ENCODE results near the gene PDCL3. TPM values are rescaled to one million over a fixed set of nuclear protein-coding genes. Genes with fewer than 3 reads are reported as not detected.
A peak's percentile ranks its signal among the peaks of the same experiment; 100 is the strongest.

Gene PDCL3
- total RNA-seq, 2 experiments from 2014 or later = 34.2 to 38.9 TPM

DNA sequence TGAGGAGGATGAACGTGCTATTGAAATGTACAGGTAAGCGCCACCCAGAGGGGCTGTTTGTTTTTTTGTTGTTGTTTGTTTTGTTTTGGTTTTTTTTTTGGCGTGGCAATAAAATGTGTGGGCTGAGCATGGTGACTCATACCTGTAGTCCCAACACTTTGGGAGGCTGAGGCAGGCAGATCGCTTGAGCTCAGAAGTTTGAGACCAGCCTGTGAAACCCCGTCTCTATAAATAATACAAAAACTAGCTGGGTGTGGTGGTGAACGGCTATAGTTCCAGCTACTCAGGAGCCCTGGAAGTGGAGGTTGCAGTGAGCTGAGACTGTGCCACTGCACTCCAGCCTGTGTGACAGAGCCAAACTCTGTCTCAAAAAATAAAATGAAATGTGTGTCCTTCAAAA, 6.2 kb downstream of the PDCL3 start:
- POLR2A ChIA-PET = no interaction called here
- H3K36me3 Mint-ChIP-seq (ENCODE audit: low read depth) = peaks cover 52% of the 10 kb centered on the region
- no peak overlapping the region for H3K4me3 Mint-ChIP-seq
- no peak for DNase-seq
- H3K27ac Mint-ChIP-seq = peak overlapping the region; percentile 14
- no peaks in the 10 kb centered on the region for H3K9me3 Mint-ChIP-seq
- H3K27me3 Mint-ChIP-seq = no peaks in the 10 kb centered on the region
- peaks cover 36% of the 10 kb centered on the region for H3K4me1 Mint-ChIP-seq
- CTCF ChIA-PET = interaction anchor here (0.6 to 1.7 kb wide), 3 partner anchors 10 to 26 kb away, joined by 3 to 4 read pairs (median 3); no protein-coding TSS in a partner anchor

DNA sequence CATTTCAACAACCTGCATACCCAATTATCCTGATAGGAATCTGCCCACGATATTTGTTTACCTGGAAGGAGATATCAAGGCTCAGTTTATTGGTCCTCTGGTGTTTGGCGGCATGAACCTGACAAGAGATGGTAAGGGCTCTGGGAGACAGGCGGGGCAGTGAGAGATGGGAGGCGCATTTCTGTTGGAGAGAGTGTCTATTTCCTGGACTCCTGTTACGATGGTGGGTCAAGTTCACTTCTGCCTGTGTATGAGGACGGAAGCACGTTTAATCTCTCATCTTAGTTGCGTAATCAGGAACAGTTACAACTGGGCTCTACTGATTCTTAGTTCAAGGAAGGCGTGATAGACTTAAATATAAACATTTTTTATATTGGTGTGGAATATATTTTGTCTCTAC, 8.9 kb downstream of the PDCL3 start:
- ChIA-PET POLR2A (no interaction called here), CTCF (interaction anchor here (1.1 to 1.8 kb wide), 2 partner anchors 8 to 16 kb away, joined by 5 to 10 read pairs; partner anchors contain the start of gene PDCL3)
- DNase-seq = no peak
- Mint-ChIP-seq H3K4me1 (peaks cover 17% of the 10 kb centered on the region), H3K36me3 (ENCODE audit: low read depth) (peaks cover 53% of the 10 kb centered on the region), H3K27ac (no peak overlapping the region), H3K4me3 (no peak overlapping the region), H3K9me3 (no peaks in the 10 kb centered on the region), H3K27me3 (no peaks in the 10 kb centered on the region)

DNA sequence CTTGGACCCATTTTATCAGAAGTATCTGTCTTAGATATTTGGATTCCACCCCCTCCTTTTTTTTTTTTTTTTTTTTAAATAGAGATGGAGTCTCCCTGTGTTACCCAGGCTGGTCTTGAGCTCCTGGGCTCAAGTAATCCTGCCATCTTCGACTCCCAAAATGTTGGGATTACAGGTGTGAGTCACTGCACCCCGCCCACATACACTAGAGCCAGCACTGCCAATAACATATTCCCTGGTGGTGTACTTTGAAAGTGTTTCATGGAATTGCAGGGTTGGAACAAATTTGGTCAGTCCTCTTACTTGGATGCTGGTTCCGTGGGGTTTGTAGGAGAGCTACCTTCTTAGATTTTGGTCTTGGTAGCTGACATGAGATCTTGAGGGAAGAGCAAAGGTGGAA, 15.0 kb downstream of the PDCL3 start:
- H3K27ac Mint-ChIP-seq = no peak overlapping the region
- H3K4me3 Mint-ChIP-seq = no peak overlapping the region
- no peaks in the 10 kb centered on the region for H3K27me3 Mint-ChIP-seq
- DNase-seq = no peak
- H3K36me3 Mint-ChIP-seq (ENCODE audit: low read depth) = peaks cover 31% of the 10 kb centered on the region
- ChIA-PET POLR2A (interaction anchor here (0.7 kb wide), 1 partner anchor 12 kb away, joined by 4 read pairs; no protein-coding TSS in a partner anchor), CTCF (interaction anchor here (0.6 to 1.2 kb wide), 2 partner anchors 10 to 15 kb away, joined by 3 to 4 read pairs; partner anchors contain the start of gene PDCL3)
- no peaks in the 10 kb centered on the region for H3K9me3 Mint-ChIP-seq
- H3K4me1 Mint-ChIP-seq = peaks cover 27% of the 10 kb centered on the region

DNA sequence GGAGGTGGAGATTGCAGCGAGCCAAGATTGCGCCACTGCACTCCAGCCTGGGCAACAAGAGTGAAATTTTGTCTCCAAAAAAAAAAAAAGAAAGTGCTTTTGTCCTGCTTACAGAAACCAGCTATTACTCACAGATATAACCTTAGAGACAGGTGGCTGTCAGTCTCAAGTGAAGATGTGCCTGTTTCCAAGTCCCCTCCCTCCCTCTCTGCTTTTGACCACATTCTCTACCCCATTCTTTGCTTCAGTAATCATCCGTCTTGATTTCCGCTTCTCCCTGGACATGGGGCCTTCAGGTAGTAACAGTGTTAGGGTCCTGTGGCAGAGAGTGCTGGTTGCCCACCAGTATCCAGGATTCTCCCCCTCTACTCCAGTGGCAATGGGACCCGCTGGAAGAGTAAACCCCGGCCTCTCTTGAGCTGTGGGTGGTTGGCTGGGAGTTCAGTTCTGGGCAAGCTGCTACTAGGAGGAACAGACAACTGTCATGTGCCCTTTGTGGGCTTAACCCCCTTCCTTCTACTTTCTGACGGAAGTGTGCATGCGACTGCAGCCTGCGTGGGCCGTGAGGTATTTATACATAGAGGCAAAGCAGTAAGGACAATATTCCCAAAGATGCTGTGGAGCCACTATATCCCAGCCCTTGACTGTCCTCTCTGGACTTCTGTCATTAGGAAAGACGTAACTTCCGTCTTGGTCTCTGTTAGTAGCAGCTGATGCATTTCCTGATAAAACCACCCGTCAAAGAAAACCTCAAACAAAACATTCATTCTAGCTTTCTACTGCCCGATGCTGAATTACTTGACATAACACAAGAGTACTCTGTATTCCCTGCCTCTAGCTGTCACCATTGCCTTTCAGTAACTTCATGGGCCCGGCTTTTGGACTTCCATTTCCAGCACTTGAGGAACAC, 17.8 kb downstream of the PDCL3 start:
- peaks cover 46% of the 10 kb centered on the region for H3K4me1 Mint-ChIP-seq

DNA sequence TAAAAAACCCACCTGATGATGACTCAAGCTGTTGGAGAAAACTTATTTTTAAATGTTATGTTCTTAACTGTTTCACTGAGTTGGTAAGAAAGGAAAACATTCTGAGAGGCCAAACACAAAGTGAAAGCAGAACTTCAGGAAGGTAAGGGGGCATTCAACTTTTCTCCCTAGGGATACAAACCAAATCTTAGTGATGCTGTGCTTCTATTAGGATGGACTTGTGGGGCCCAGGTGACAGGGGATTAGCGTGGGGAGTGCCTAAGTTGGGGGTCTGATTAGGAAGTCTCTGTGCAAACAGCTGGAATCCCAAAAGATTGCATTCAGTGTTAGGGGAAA, 18.5 kb downstream of the PDCL3 start:
- Mint-ChIP-seq H3K27me3 (no peaks in the 10 kb centered on the region), H3K4me3 (peak overlapping the region; percentile 32), H3K27ac (peak overlapping the region; percentile 88), H3K36me3 (ENCODE audit: low read depth) (peaks cover 19% of the 10 kb centered on the region), H3K9me3 (peaks cover 7% of the 10 kb centered on the region), H3K4me1 (peaks cover 51% of the 10 kb centered on the region)
- CTCF ChIA-PET = interaction anchor here (0.5 to 4.1 kb wide), 8 partner anchors 11 to 303 kb away, joined by 3 to 13 read pairs (median 4); partner anchors contain the start of gene PDCL3
- POLR2A ChIA-PET = interaction anchor here (1.5 kb wide), 1 partner anchor 18 kb away, joined by 4 read pairs; the partner anchor contains the start of gene PDCL3
- no peak for DNase-seq

More for the DNA sequence above, 17.8 kb downstream of the PDCL3 start:
- peak overlapping the region; percentile 32 for H3K4me3 Mint-ChIP-seq
- DNase-seq = peak; percentile 65
- ChIA-PET POLR2A (interaction anchor here (1.5 kb wide), 1 partner anchor 18 kb away, joined by 4 read pairs; the partner anchor contains the start of gene PDCL3), CTCF (interaction anchor here (0.5 to 4.1 kb wide), 10 partner anchors 10 to 302 kb away, joined by 3 to 13 read pairs (median 3); partner anchors contain the start of gene PDCL3)
- peak overlapping the region; percentile 88 for H3K27ac Mint-ChIP-seq
- peaks cover 16% of the 10 kb centered on the region for H3K36me3 Mint-ChIP-seq (ENCODE audit: low read depth)
- H3K27me3 Mint-ChIP-seq = no peaks in the 10 kb centered on the region
- H3K9me3 Mint-ChIP-seq = peaks cover under 1% of the 10 kb centered on the region

DNA sequence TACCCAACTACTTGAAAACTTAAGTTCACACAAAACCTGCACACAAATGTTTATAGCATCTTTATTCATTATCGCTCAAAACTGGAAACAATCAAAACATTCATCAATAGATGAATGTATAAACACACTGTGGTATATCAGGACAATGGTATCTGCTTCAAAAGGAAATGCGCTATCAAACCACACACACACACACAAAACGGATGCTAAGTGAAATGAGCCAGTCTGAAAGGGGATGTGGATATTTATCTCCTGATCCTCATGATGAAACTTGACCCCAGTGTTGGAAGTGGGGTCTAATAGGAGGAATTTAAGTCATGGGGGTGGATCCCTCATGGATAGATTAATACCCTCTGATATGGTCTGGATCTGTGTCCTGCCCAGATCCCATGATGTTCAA, 22.0 kb downstream of the PDCL3 start:
- no peaks in the 10 kb centered on the region for H3K27me3 Mint-ChIP-seq
- H3K4me1 Mint-ChIP-seq = peaks cover 59% of the 10 kb centered on the region
- ChIA-PET POLR2A (no interaction called here), CTCF (no interaction called here)
- H3K4me3 Mint-ChIP-seq = no peak overlapping the region
- peaks cover 8% of the 10 kb centered on the region for H3K9me3 Mint-ChIP-seq
- DNase-seq = no peak
- H3K27ac Mint-ChIP-seq = peak overlapping the region; percentile 74
- peaks cover 9% of the 10 kb centered on the region for H3K36me3 Mint-ChIP-seq (ENCODE audit: low read depth)

DNA sequence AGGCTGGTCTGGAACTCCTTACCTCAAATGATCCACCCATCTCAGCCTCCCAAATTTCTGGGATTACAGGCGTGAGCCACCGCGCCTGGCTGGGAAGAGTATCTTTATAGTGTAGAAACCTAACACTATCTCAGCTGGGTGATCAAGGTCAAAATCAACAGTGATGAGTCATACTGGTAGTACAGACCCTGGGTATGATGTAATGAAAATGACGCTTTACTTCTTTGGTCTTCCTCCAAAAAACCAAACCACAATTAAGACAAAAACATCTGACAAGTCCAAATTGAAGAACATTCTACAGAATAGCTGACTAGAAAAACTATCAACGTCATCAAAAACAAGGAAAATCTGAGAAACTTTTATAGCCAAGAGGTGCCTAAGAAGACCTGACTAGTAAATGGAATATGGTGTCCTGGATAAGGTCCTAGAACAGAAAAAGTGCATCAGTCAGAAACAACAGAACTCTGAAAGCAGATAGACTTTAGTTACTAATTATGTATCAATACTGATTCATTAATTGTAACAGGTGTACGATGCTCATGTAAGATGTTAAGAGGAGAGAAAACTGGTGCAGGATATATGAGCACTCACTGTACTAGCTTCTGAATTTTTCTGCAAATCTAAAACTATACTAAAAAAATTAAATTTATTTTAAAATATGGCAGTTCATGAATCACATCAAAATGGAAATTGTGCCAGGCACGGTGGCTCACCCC, 25.4 kb downstream of the PDCL3 start:
- CTCF ChIA-PET = interaction anchor here (0.6 to 1.6 kb wide), 4 partner anchors 16 to 75 kb away, joined by 3 read pairs; no protein-coding TSS in a partner anchor
- peak; percentile 53 for DNase-seq
- Mint-ChIP-seq H3K4me1 (peaks cover 45% of the 10 kb centered on the region), H3K36me3 (ENCODE audit: low read depth) (peaks cover 6% of the 10 kb centered on the region), H3K27ac (peak overlapping the region; percentile 71), H3K9me3 (peaks cover 8% of the 10 kb centered on the region), H3K4me3 (peak overlapping the region; percentile 1), H3K27me3 (no peaks in the 10 kb centered on the region)
- POLR2A ChIA-PET = interaction anchor here (0.6 kb wide), 2 partner anchors 9 to 159 kb away, joined by 3 to 4 read pairs; no protein-coding TSS in a partner anchor

DNA sequence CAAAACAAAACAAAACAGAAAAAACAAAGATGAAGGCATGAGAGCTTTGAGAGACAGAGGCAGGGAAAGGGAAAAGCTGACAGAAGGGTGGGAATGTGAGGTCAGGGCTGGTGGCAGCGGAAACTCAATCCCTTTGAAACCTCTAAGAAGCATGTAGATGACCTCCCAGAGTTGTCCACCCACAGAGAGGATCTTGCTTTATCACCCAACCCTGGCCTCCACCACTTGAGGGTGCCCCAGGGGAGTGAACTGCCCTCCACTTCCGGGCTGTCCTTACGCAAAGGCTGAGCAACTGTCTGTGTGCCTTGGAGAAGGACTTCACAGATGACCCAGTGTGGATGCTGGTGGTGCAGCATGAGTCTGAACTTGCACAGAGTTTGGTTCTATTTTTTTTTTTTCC, 26.7 kb downstream of the PDCL3 start:
- ChIA-PET CTCF (interaction anchor here (0.9 to 1.3 kb wide), 2 partner anchors 15 to 62 kb away, joined by 3 read pairs; no protein-coding TSS in a partner anchor), POLR2A (interaction anchor here (0.6 kb wide), 1 partner anchor 11 kb away, joined by 4 read pairs; no protein-coding TSS in a partner anchor)
- H3K4me3 Mint-ChIP-seq = no peak overlapping the region
- DNase-seq = no peak
- H3K27me3 Mint-ChIP-seq = no peaks in the 10 kb centered on the region
- peaks cover 6% of the 10 kb centered on the region for H3K36me3 Mint-ChIP-seq (ENCODE audit: low read depth)
- H3K4me1 Mint-ChIP-seq = peaks cover 42% of the 10 kb centered on the region
- H3K9me3 Mint-ChIP-seq = peaks cover 8% of the 10 kb centered on the region
- H3K27ac Mint-ChIP-seq = no peak overlapping the region

DNA sequence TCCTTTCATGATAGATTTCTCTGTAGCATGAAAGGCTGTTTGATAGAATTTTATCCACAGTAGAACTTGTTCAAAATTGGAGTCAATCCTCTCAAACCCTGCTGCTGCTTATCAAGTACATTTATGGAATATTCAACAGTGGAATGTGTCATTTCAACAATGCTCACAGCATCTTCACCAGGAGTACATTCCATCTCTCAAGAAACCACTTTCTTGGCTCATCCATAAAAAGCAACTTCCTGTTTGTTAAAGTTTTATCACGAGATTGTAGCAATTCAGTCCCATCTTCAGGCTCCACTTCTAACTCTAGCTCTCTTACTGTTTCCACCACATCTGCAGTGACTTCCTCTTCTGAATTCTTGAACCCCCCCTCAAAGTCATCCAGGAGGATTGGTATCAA, 29.4 kb downstream of the PDCL3 start:
- Mint-ChIP-seq H3K4me1 (peaks cover 31% of the 10 kb centered on the region), H3K36me3 (ENCODE audit: low read depth) (no peaks in the 10 kb centered on the region), H3K27me3 (no peaks in the 10 kb centered on the region), H3K9me3 (no peaks in the 10 kb centered on the region), H3K27ac (peak overlapping the region; percentile 51), H3K4me3 (no peak overlapping the region)
- no peak for DNase-seq
- ChIA-PET CTCF (no interaction called here), POLR2A (no interaction called here)

DNA sequence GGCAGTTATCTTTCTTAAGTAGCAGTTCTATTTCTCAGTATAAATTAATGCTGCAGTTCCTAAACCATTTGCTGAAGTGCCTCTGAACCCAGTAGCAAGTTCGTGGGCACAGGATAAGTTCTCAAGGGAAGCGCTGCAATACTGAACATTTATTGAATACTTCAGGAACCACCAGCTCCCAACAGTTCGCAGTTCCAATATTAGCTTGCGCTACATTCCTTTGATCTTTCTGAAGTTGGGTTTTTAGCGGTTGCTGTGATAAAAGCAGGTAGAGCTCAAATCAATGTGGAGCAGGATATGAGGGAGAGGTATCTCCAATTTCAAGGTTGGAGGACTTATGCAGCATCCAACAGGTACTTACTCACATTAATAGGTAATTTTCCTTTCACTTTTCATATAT, 33.7 kb downstream of the PDCL3 start:
- no peak for DNase-seq
- Mint-ChIP-seq H3K9me3 (no peaks in the 10 kb centered on the region), H3K4me1 (peaks cover 21% of the 10 kb centered on the region), H3K27ac (no peak overlapping the region), H3K4me3 (no peak overlapping the region), H3K27me3 (peaks cover 2% of the 10 kb centered on the region), H3K36me3 (ENCODE audit: low read depth) (no peaks in the 10 kb centered on the region)
- ChIA-PET POLR2A (no interaction called here), CTCF (interaction anchor here (0.9 to 1.3 kb wide), 2 partner anchors 12 to 33 kb away, joined by 3 read pairs; no protein-coding TSS in a partner anchor)

DNA sequence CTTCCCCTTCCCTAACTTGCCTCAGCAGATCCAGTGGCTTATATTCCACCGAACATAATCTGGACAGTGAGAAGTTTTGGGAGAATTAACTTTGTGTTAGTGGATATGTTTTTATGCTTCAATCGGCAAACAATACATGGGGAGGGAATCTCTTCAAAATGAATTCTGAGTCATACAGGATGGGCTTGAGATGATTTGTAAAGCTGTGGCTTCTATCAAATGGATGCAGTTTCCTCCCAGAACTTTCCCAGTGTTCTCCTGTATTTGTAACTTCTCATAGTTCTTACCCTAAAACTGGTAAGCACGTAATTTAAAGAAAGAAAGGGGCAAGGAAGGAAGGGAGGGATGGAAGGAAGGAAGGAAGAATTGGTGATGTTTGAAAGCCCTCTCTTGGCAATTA, 36.8 kb downstream of the PDCL3 start:
- POLR2A ChIA-PET = no interaction called here

DNA sequence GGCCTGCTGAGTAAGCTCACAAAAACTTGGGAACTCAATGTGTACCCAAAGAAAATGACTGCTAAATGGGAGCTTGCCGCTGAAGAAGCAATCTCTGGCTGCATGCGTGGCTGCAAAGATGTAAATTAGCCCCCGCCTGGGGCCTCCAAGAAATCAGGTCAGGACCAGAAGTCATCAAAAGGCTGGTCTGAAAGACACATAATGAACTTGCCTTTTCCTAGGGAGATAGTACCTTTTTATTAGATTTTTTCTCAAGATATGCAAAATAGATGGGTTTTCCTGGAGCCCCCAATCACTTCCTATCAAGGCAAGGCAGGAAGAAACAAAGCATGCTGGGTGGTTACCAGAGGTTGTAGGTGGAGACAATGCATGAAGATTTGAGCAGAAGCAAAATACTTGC, 38.9 kb downstream of the PDCL3 start:
- DNase-seq = no peak
- no peaks in the 10 kb centered on the region for H3K9me3 Mint-ChIP-seq
- peaks cover 3% of the 10 kb centered on the region for H3K27me3 Mint-ChIP-seq
- H3K4me1 Mint-ChIP-seq = peaks cover 5% of the 10 kb centered on the region
- CTCF ChIA-PET = no interaction called here
- H3K36me3 Mint-ChIP-seq (ENCODE audit: low read depth) = no peaks in the 10 kb centered on the region
- H3K4me3 Mint-ChIP-seq = no peak overlapping the region
- H3K27ac Mint-ChIP-seq = no peak overlapping the region
- POLR2A ChIA-PET = no interaction called here

More for the DNA sequence above, 36.8 kb downstream of the PDCL3 start:
- peaks cover 13% of the 10 kb centered on the region for H3K4me1 Mint-ChIP-seq
- H3K27ac Mint-ChIP-seq = no peak overlapping the region
- DNase-seq = no peak
- H3K4me3 Mint-ChIP-seq = no peak overlapping the region
- H3K27me3 Mint-ChIP-seq = peaks cover 2% of the 10 kb centered on the region
- CTCF ChIA-PET = no interaction called here
- no peaks in the 10 kb centered on the region for H3K36me3 Mint-ChIP-seq (ENCODE audit: low read depth)
- no peaks in the 10 kb centered on the region for H3K9me3 Mint-ChIP-seq
